RPMI7951 (cell line): ENCODE measurements around the gene C5orf63. TPM values are rescaled to one million over a fixed set of nuclear protein-coding genes. Genes with fewer than 3 reads are reported as not detected.
"Not testable (repeated sequence)": the region's sequence is repeated elsewhere in the genome, so short reads cannot be mapped to it uniquely, and the experiment has no call there.

Experiments used
- DNase-seq: peaks from one replicate; pipeline ENCODE4 v3.0.0-alpha.2; 2012; ENCODE audit warnings: low read depth
- total RNA-seq: library from RNA; depleted of rRNA; stranded (reverse); fragments of >200 nt; shearing (Covaris generic); gene quantifications from 2 replicates; pipeline ENCODE4 v1.2.3, GENCODE V29; 2014

C5orf63 gene
- total RNA-seq, 1 experiment from 2014 or later, result 8.3 TPM

DNA sequence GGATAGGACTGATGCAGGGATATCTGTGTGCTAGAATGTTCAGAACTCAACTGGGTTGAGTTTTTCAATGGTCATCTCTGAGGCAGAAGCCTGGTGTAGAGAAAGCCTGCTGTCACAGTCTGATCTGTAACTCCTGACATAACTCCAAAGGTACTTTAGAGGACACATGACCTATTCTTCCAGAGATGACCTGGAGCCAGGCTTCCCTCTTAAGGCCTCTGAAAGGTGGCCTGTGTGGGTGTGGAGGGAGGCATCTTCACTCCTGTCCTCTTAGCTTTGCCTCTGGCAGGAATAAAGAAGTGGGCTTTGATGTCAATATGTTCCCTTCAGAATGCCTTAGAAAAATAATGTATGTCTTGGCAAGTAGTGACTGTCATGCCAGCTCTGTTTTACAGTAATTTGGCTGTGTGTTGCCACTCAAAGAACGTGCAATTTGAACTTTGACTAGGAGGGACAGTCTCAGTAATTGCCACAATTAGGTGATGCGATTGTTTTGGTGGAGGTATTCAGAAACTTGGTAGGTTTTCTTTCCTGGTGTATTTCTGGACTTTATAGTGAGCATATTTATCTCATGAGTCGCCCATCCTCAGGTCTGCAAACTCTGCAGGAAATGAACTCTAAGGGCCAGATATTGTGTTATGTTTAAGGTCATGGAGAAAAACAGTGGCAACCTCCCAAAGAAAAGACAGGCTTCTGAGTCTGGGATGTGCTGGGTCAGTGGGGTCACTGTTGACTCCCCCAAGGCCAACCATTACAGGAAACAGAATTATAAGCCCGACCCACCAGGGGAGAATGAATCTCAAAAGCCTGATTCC, 3.2 kb upstream of the C5orf63 start:
- DNase-seq, result peak; percentile 49

DNA sequence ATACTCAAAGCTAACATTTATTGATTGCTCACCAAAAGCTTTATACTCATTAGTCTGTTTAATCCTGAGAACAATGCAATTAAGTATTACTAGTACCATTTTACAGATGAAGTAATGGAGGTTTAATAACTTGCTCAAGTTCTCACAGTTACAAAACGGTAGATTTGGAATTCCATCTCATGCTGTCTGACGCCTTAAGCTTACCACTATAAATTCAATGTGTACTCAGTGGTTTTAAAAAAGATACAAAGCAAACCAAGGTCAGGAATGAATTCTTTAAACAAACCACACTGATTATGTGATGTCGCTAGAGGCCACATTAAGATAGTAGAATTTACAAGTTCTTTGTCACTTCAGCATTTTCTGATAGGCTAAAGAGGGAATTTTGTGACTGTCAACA, 1.2 kb upstream of the C5orf63 start:
- no peak for DNase-seq

DNA sequence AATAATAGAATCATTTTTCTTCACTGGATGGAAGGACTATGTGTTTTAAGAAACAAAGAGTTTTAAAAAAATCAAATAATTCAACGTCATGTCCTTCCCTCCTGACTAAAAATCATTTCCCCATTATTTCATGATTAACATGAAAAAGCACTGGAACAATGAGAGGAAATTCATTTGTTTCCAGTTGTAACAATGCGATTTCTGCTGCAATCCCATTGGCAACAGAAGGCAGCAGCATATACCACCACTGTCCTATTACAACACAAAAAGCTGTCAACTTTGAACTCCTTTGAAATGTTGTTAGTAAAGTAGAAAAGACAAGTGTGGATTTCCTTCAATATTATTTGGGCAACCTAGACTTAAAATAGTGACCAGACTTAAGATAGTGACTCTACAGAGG, 3.1 kb downstream of the C5orf63 start:
- DNase-seq, result no peak

DNA sequence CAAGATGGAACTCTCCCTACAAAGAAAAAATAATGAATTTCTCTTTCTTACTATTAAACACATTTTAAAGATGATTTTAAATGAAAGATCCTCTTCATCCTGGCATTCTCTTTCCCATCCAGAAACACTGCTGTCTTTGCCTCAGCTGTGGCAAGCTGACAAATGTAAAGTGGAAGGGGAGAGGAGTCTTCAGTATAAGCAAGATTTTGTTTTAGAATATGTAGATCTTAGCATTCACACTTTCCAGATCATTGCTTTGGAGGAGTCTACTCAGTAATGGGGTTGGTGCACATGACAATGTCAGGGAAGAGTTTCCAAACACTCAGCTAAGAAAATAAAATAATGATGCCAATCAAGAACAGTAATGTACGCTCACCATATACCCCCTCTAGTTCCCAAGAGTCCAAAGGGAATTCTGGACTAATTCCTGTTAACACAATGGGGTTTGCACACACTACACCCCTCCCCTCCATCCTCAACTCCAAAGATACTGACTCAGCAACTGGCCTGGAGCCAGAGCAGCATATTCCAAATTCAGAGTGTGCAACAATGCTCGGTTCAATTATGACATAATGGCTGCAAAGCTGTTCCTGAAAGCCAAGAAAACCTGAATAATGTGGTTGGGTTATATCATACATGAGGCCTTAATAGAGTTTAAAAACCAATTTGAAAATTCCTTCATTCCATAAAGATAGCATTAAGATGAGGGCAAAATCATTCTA, 4.6 kb downstream of the C5orf63 start:
- DNase-seq, result peak; percentile 39

DNA sequence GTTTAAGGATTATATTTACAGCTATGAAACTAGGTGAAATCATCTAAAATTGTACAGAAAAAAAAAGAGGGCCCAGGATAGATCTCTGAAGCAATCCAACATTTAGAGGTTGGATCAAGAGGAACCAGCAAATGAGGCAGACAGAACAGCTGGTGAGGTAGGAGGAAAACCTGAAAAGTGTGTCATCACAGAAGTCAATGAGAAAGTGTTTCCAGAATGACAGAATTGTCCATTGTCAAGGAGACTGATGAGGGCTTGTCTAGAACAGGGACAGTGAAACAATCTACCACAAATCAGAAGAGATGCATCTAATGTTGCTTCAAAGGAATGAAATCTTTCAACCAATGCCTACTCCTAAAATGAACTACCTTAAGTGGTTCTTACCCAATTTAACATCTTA, 6.6 kb downstream of the C5orf63 start:
- no peak for DNase-seq

DNA sequence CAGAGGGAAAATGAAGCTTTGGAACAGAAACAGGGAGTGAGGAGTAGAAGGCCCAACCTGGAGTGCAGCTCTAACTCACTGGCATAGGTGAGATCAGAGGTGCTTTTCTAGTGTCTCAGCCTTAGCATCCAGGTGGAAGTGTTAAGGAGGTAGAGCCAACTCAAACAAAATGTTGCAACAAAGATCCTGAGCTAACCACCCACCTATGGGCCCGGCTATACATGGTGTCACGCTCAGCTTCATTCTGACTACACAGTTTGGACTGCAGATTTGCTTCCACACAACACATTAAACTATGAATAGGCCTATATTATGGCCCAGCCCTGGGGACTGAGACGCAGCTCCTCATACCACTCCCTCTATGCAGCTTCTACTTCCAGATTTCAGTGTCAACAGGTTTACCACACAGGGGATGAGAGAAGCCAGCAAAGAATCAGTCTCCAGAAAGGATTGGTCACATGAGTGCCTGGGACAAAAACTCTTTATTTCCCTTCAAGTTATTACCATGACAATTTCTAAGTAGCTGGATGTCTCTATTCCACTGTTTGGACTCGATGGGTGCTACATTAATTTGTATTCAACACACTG, 9.0 kb downstream of the C5orf63 start:
- no peak for DNase-seq

DNA sequence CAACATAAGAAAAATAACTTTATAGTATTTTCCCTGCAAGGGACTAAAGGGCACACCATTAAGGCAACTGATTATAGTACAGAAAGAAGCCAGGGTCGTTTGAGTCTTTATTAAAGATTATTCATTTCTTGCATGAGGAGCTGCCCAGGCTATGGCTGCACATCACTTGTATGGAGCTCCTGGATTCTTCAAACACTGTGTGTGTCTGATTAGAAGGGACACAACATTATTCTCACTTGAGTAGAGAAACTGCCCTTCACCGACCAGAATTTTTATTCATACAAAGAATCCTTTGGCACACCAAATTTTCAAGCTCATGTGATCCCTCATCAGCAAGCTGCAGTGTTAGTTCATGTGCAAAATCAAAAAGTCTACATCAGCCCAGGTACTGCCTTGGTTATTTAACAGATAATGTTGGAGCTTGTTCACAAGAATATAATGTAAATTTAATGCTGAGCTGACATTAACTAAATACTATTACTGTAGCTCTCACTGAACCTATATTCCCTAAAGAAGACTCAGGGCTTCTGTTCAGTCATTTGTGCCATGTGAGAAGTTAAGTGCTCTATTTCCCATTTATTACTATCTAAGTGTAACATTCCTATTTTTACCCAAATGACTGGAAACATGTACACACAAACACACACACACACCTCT, 9.9 kb downstream of the C5orf63 start:
- no peak for DNase-seq

DNA sequence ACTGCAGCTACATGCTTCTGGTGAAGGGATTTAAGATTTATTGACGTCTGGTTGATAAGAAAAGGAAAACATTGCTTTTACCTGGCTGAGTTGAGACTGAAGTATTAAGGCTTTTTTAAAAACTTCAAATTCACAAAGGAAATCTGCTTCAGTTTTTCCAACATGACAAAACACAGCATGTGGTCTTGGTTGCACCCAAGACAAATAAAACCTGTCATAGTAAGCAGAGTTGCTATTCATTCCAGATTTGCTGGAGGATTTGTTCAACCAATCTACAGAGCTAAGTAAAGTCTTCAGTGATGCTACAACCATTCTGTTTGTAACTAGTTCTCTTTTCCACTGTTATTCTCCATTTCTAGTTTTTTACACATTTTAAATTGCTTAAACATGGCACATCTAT, 11.3 kb downstream of the C5orf63 start:
- no peak for DNase-seq

DNA sequence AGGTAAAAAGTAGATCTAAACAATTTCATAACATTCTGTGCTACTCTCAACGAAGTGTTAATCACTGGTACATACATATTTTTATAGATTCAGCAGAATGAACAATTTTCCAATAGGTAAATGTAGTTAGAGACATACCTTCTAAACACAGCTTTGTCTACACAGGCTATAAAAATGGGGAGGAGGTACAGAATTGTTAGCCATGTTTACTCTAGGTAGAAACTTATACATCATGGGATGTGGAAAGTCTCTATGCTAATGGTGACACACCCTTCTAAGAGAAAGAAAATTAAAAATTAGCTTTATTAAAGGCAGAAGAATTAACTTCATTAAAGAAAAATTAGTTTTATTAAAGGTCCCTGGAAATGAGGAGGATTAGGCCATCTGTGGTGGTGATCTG, 11.8 kb downstream of the C5orf63 start:
- DNase-seq, result no peak

DNA sequence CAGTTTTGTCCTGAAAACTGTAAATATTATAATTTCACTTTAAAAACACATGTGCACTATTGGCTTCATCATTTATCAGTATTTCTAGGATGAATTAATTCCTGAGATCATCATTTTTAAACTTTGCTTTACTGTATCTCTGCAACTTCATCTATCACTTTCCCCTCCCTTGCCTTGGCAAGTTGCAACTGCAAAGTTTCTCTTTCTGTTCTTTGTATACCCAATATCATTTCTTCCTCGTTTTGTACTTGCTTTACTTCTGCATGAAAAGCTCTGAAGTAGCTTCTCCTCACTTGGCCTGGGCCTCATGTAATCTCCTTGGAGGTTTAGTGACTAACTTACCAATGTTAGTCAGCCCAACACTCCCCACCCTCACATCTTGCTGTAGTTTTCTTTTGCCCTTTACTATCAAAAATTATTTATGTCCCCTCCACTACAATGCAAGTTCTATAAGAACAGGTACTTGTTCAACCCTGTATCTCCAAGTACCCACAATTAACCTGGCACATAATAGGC, 12.8 kb downstream of the C5orf63 start:
- DNase-seq, result no peak

DNA sequence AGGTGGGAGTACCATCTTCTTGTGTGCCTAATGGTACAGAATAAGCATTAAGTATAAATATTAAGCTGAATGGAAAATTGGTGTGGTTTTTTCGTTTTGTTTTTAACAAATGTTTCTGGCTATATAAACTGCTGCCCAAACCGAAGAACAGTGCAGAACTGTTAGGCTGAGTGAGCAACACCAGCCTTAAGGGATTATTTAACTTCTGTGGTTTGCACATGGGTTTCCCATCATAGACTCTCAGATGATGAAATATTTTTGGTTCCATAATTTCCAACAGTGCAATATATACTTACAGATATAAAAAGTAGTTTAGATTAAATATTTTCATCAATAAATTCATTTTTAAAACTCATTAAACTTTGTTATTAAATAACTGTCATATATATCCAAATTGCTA, 16.4 kb downstream of the C5orf63 start:
- DNase-seq, result no peak

DNA sequence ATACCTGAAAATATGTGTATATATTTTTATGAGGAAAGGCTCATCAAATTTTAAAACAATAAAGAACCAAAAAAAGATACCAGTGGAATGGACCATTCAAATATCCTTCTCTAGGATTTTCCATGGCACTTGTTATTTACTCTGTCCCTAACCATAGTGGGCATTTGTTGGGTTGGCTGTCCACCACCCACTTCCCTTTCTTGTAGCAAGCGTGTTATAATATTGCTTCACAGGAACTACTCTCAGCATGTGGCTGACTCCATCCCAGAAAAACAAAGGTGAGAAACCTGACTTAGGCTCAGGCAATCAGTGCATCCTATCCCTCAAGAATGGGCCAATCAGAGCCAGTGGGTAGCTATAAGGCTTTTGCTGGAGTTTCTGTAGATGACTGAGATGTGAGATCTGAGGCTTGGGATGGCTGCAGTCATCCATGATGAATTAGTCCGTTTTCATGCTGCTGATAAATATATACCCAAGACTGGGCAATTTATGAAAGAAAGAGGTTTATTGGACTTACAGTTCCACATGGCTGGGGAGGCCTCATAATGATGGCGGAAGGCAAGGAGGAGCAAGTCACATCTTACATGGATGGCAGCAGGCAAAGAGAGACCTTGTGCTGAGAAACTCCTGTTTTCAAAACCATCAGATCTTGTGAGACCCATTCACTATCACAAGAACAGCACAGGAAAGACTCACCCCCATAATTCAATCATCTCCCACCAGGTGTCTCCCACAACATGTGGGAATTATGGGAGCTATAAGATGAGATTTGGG, 17.2 kb downstream of the C5orf63 start:
- DNase-seq, result no peak

DNA sequence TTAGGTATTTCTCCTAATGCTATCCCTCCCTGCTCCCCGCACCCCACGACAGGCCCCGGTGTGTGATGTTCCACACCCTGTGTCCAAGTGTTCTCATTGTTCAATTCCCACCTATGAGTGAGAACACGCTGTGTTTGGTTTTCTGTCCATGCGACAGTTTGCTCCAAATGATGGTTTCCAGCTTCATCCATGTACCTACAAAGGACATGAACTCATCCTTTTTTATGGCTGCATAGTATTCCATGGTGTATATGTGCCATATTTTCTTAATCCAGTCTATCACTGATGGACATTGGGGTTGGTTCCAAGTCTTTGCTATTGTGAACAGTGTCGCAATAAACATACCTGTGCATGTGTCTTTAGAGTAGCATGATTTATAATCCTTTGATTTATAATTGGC, 19.8 kb downstream of the C5orf63 start:
- DNase-seq, result not testable (repeated sequence)

DNA sequence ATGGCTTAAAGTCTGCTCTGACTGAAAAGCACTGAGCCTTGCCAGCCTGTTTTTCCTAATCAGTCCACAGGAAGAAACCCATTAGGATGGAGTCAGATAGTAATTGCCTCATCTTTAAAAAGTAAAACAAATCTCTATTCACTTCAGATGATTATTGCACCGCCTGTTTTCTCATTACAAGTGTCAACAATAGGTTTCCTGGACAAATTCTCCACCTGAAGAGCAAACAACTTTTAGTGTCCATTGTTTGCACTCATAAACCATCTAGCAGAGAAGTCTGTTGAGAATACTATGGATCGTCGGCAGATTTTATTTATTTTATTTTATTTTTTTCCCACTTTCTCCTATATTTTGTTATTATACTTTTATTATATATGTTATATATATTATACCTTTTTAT, 20.3 kb downstream of the C5orf63 start:
- DNase-seq, result no peak

DNA sequence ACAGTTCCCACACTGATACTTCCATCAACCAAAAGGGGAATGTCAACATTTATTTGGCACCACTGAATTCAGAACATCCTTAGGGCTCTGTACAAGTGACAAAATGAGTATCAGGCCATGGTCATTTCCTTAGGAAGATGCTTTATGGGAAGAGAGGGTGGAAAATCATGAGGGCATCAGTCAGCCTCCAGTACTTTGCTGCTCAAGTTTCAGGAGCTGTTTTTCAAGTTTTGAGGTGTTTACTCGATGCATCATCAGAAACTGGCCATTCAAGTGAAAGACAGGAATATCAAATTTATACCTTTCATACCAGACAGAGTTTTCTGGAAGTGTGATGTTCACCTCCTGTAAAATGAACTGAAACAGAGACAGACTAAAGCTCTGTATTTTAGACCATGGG, 21.7 kb downstream of the C5orf63 start:
- DNase-seq, result no peak

DNA sequence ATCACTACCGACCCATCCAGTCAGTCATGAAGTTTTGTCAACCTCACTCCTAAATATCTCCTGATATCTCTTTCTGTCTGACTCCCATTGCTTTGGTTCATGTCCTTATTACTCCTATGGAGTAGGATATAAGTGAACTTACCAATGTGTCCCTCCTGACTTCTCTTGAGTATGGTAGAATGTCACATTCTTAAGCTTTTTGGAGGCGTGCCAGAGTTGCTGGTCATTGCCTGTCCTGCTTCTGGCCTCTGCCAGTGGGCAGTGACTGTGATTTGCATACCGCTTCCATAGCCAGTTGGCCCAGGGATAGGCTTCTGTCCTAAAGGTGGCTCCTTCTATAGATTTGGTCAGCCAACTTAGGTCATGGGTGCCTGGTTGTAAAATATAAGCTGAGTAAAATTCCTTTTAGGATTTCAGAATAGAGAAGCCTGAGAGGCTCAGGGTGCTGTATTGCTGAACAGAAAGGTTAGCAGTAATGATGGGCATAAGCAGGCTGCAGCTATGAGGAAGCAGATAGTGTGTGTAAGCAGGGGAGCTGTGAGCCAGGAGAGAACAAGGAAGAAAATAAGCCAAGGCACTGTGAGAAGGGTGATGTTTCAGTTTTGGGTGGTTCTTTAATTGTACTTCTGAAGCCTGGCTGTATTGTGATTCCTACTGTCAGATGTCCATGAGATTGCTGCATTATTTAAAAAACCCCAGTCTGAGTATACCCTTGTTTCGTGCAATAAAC, 26.8 kb downstream of the C5orf63 start:
- no peak for DNase-seq

DNA sequence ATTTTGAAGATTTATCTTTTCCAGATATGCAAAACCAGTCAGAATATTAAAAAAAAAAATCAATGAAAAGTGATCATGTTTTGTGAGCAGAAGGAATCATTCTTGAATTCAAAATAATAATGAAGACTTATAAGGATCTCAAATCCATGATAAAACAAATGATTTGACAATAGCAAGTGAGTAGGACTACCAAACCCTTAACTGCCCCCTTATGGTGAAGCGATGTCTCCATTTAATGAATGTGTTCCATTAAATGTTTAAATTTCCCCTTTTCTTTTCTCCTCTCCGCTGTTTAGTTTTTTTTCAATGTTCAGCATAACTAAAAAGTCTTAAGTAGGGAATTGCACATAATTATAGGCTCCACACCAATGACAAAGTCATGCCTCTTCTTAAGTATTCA, 30.7 kb downstream of the C5orf63 start:
- DNase-seq, result peak; percentile 9

DNA sequence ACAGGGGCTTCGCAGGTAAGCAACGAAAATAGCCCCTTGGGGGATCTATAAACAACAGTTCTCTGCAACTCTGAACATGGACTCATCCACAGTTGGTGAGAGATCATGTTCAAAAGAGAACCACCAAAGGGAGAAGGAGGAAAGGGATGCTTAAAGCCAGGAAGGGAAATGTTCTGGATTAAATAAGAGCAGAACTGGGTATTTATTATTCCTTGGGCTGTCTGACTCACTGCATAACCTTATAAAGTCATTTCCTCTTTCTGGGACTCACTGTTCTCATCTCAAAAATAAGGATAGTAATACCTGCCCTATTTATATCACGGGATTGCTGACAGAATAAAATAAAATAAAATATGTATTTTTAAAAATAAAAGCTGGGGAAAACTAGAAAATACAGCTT, 31.7 kb downstream of the C5orf63 start:
- DNase-seq, result peak; percentile 7

DNA sequence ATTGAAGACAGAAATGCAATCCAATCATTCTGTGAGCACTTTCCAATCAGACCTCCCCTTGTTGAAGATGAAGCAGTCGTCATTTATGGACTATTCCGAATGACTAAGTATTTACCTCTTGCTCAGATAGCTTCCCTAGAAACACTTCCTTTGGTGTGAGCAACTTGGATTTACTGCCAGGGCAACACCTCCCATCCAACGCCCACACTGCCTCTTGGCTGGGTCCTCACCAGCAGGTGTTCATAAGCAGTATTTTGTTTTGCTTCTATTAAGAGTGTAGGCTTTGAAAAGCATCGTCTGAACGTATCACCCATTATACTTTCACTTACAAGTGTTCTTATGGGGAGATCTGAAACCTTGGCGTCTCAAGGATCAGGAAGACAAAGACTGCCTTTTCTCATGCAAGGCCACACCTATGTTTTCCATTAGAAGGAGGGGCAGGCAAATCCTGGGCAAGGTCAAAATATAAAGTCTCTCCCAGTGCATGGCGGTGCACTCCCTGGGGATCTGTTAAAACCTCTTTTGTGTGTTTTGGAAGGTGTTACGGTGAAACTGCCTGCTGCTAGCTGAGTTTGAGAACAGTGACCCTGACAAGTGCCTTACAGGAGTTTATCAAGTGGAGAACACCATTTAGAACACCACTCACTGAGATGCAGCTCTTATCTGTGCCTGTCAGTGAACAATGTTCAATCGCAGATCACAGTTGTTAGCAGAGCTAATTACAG, 32.3 kb downstream of the C5orf63 start:
- no peak for DNase-seq

DNA sequence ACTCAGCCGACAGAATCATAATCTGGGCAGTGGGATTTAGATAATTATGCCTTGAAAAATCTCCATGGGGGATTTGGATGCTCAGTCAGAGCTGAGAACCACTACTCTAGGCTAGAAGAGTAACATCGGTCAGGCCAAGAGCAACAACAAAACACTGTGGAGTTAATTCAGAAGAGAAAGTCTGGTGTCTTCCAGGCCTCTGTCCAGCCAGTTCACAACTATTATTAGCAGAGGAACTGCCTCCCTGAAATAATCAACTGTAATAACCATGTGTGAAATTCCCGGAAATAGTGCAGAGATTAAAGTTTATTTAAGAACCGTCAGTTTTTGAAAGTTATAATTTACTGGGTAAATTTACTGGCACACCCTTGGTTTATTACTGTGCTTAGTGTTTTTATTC, 34.8 kb downstream of the C5orf63 start:
- DNase-seq, result no peak
